ENCODE measurements around the gene AFAP1L2. TPM values are rescaled to one million over a fixed set of nuclear protein-coding genes. Genes with fewer than 3 reads are reported as not detected.

Gene AFAP1L2
- total and polyA plus RNA-seq, 2 donors (not counting 1 experiment from before 2014, with no cell fraction given) = 4.7 to 4.9 TPM

GRCh38 chr10:114281461-114281860 lies 122.8 kb downstream of the AFAP1L2 start:
- no peak overlapping the region for H3K4me2 ChIP-seq (replicated peaks; ENCODE audit: low read depth, low read length, poor library complexity, severe bottlenecking)
- H3K9me3 ChIP-seq (ENCODE audit: control extremely low read depth in 1 of 3, control insufficient read depth in 2 of 3, insufficient read depth in 1 of 3, low read length in 2 of 3) = no peaks in the 10 kb centered on the region
- no peak overlapping the region for H3K4me3 ChIP-seq (ENCODE audit: control extremely low read depth in 1 of 5, extremely low read depth in 1 of 5, insufficient read depth in 1 of 5, low read depth in 2 of 5, low read length in 4 of 5)
- H3K79me2 ChIP-seq (ENCODE audit: control insufficient read depth, insufficient read depth, low read length) = no peaks in the 10 kb centered on the region
- no peak overlapping the region for H3K27ac ChIP-seq (ENCODE audit: low read length in 2 of 2)
- 57% methylated on average over 2 of the region's 5 CpGs for WGBS (ENCODE audit: insufficient coverage)
- no peak overlapping the region for H2AFZ ChIP-seq (ENCODE audit: insufficient read depth, low read depth, low read length, poor library complexity, severe bottlenecking)
- Mint-ChIP-seq H3K27ac (no peak overlapping the region), H3K27me3 (peaks cover 10% of the 10 kb centered on the region), H3K4me3 (no peak overlapping the region), H3K4me1 (no peaks in the 10 kb centered on the region), H3K9me3 (ENCODE audit: insufficient read depth) (no peaks in the 10 kb centered on the region)
- ATAC-seq (ENCODE audit: low read depth) (no peak), DNase-seq (no peak)
- intact Hi-C loops (cut with micrococcal nuclease) = no loop called here
- POLR2A ChIA-PET = no interaction called here
- no peaks in the 10 kb centered on the region for H3K36me3 ChIP-seq (replicated peaks in 1 of 2; ENCODE audit: control extremely low read depth in 1 of 2, control insufficient read depth in 1 of 2, extremely low read depth in 1 of 2, insufficient read depth in 2 of 2, low read length in 1 of 2)
- no peak for TF ChIP-seq EZH2 (IDR thresholded peaks at IDR 0.05; ENCODE audit: borderline replicate concordance, insufficient read depth, low read depth, low read length, poor library complexity, severe bottlenecking)
- TF ChIP-seq, protein P1, sequence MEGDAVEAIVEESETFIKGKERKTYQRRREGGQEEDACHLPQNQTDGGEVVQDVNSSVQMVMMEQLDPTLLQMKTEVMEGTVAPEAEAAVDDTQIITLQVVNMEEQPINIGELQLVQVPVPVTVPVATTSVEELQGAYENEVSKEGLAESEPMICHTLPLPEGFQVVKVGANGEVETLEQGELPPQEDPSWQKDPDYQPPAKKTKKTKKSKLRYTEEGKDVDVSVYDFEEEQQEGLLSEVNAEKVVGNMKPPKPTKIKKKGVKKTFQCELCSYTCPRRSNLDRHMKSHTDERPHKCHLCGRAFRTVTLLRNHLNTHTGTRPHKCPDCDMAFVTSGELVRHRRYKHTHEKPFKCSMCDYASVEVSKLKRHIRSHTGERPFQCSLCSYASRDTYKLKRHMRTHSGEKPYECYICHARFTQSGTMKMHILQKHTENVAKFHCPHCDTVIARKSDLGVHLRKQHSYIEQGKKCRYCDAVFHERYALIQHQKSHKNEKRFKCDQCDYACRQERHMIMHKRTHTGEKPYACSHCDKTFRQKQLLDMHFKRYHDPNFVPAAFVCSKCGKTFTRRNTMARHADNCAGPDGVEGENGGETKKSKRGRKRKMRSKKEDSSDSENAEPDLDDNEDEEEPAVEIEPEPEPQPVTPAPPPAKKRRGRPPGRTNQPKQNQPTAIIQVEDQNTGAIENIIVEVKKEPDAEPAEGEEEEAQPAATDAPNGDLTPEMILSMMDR (IDR thresholded peaks at IDR 0.05) = no peak
- H3K27me3 ChIP-seq (replicated peaks in 1 of 4; ENCODE audit: control extremely low read depth in 1 of 4, control insufficient read depth in 3 of 4, insufficient read depth in 4 of 4, low read length in 3 of 4) = peaks cover 0 to 6% (median 0%) of the 10 kb centered on the region in 4 experiments
- CTCF ChIA-PET = interaction anchor here (1.6 kb wide), 1 partner anchor 22 kb away, joined by 3 read pairs; no protein-coding TSS in a partner anchor
- H3K4me1 ChIP-seq (ENCODE audit: control insufficient read depth in 2 of 2, insufficient read depth in 2 of 2, low read length in 2 of 2) = no peaks in the 10 kb centered on the region
- no peak overlapping the region for H3K9ac ChIP-seq (ENCODE audit: low read length)
- no peaks in the 10 kb centered on the region for H4K20me1 ChIP-seq (ENCODE audit: control insufficient read depth, insufficient read depth, low read length, poor library complexity, severe bottlenecking)

GRCh38 chr10:114281006-114281405 lies 123.3 kb downstream of the AFAP1L2 start:
- ATAC-seq (ENCODE audit: low read depth) (no peak), DNase-seq (no peak)
- Histone ChIP-seq H3K9me3 (ENCODE audit: control extremely low read depth in 1 of 3, control insufficient read depth in 2 of 3, insufficient read depth in 1 of 3, low read length in 2 of 3) (no peaks in the 10 kb centered on the region), H3K36me3 (replicated peaks in 1 of 2; ENCODE audit: control extremely low read depth in 1 of 2, control insufficient read depth in 1 of 2, extremely low read depth in 1 of 2, insufficient read depth in 2 of 2, low read length in 1 of 2) (no peaks in the 10 kb centered on the region), H4K20me1 (ENCODE audit: control insufficient read depth, insufficient read depth, low read length, poor library complexity, severe bottlenecking) (no peaks in the 10 kb centered on the region), H3K9ac (ENCODE audit: low read length) (no peak overlapping the region), H3K4me1 (ENCODE audit: control insufficient read depth in 2 of 2, insufficient read depth in 2 of 2, low read length in 2 of 2) (no peaks in the 10 kb centered on the region), H3K27ac (ENCODE audit: low read length in 2 of 2) (no peak overlapping the region), H3K4me3 (ENCODE audit: control extremely low read depth in 1 of 5, extremely low read depth in 1 of 5, insufficient read depth in 1 of 5, low read depth in 2 of 5, low read length in 4 of 5) (no peak overlapping the region), H3K79me2 (ENCODE audit: control insufficient read depth, insufficient read depth, low read length) (no peaks in the 10 kb centered on the region), H3K4me2 (replicated peaks; ENCODE audit: low read depth, low read length, poor library complexity, severe bottlenecking) (no peak overlapping the region), H2AFZ (ENCODE audit: insufficient read depth, low read depth, low read length, poor library complexity, severe bottlenecking) (no peak overlapping the region), H3K27me3 (replicated peaks in 1 of 4; ENCODE audit: control extremely low read depth in 1 of 4, control insufficient read depth in 3 of 4, insufficient read depth in 4 of 4, low read length in 3 of 4) (peaks cover 0 to 6% (median 0%) of the 10 kb centered on the region in 4 experiments)
- CTCF ChIA-PET = interaction anchor here (1.6 kb wide), 1 partner anchor 23 kb away, joined by 3 read pairs; no protein-coding TSS in a partner anchor
- POLR2A ChIA-PET = no interaction called here
- TF ChIP-seq, protein P1 (IDR thresholded peaks at IDR 0.05) = no peak
- TF ChIP-seq EZH2 (IDR thresholded peaks at IDR 0.05; ENCODE audit: borderline replicate concordance, insufficient read depth, low read depth, low read length, poor library complexity, severe bottlenecking) = no peak
- Mint-ChIP-seq H3K4me1 (no peaks in the 10 kb centered on the region), H3K27me3 (peaks cover 10% of the 10 kb centered on the region), H3K9me3 (ENCODE audit: insufficient read depth) (no peaks in the 10 kb centered on the region), H3K4me3 (no peak overlapping the region), H3K27ac (no peak overlapping the region)
- intact Hi-C loops (cut with micrococcal nuclease) = no loop called here
- 70% methylated on average over 7 of the region's 7 CpGs for whole genome bisulfite sequencing (ENCODE audit: insufficient coverage)
